ENCODE data around the gene VWA7.

The VWA7 gene

GRCh38 chr6:31721351-31722020 lies 55.6 kb downstream of the VWA7 start, which contains the start of gene LY6G6C:
Gene LY6G6C, minus strand, starts transcription at chr6:31721746. Its CDS starts 67 bp downstream, at chr6:31721679.
- Histone ChIP-seq H3K27ac (ENCODE audit: low read length) (no peak within 1 kb of the TSS), H3K9me3 (ENCODE audit: insufficient read depth, low read depth, low read length) (no peaks in the 10 kb centered on the region), H3K36me3 (ENCODE audit: insufficient read depth, low read depth, low read length) (peaks cover 9% of the 10 kb centered on the region), H3K4me3 (ENCODE audit: low read length) (no peak within 1 kb of the TSS), H3K27me3 (ENCODE audit: insufficient read depth, low read length) (no peaks in the 10 kb centered on the region), H3K4me1 (ENCODE audit: insufficient read depth, low read length) (peaks cover 10% of the 10 kb centered on the region; the same call in 1 of the 2 replicates), H3K9ac (ENCODE audit: low read depth, low read length) (no peak within 1 kb of the TSS)

DNA sequence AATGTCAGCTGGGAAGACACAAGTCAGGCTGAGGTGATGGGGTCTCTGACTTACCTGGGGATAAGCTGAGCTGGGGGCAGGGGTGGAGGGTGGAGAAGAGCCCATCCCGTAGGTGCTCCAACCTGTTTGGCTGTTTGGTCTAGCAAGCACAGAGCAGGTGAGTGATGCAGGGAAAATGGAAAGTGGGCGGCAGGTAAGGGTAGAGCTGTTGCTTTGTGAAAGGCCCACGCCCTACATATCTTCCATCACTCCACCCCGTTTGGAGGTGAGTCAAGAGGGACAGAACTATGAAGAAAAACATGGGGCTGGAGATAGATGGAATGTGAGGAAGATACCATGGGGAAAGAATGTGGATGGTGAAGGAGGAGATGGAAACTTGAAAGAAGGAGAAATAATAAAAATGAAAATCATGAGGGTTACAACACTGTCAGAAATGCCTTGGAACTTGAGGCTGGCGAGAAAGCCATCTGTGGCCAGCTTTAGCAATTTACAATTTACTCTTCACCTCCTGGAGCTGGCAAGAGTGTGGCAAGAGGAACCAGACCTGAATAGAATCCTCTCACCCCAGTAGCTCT lies 56.8 kb downstream of the VWA7 start:
- no peaks in the 10 kb centered on the region for H3K9me3 ChIP-seq (ENCODE audit: insufficient read depth, low read depth, low read length)
- no peak overlapping the region for H3K4me3 ChIP-seq (ENCODE audit: low read length)
- H3K27ac ChIP-seq (ENCODE audit: low read length), result no peak overlapping the region
- H3K36me3 ChIP-seq (ENCODE audit: insufficient read depth, low read depth, low read length), result no peaks in the 10 kb centered on the region
- H3K9ac ChIP-seq (ENCODE audit: low read depth, low read length), result no peak overlapping the region
- no peaks in the 10 kb centered on the region for H3K27me3 ChIP-seq (ENCODE audit: insufficient read depth, low read length)
- peaks cover 10% of the 10 kb centered on the region; the same call in 1 of the 2 replicates for H3K4me1 ChIP-seq (ENCODE audit: insufficient read depth, low read length)

- Histone ChIP-seq H3K27me3 (ENCODE audit: insufficient read depth, low read length) (no peaks in the 10 kb centered on the region), H3K9me3 (ENCODE audit: insufficient read depth, low read depth, low read length) (no peaks in the 10 kb centered on the region), H3K9ac (ENCODE audit: low read depth, low read length) (no peak overlapping the region), H3K36me3 (ENCODE audit: insufficient read depth, low read depth, low read length) (no peaks in the 10 kb centered on the region), H3K27ac (ENCODE audit: low read length) (no peak overlapping the region), H3K4me1 (ENCODE audit: insufficient read depth, low read length) (peaks cover 21% of the 10 kb centered on the region; the same call in 1 of the 2 replicates), H3K4me3 (ENCODE audit: low read length) (no peak overlapping the region)
Measured at GRCh38 chr6:31719001-31719400, 58.1 kb downstream of the VWA7 start.

- Histone ChIP-seq H3K9me3 (ENCODE audit: insufficient read depth, low read depth, low read length) (no peaks in the 10 kb centered on the region), H3K4me1 (ENCODE audit: insufficient read depth, low read length) (peaks cover 28% of the 10 kb centered on the region; the same call in 1 of the 2 replicates), H3K4me3 (ENCODE audit: low read length) (no peak overlapping the region), H3K9ac (ENCODE audit: low read depth, low read length) (no peak overlapping the region), H3K27me3 (ENCODE audit: insufficient read depth, low read length) (no peaks in the 10 kb centered on the region), H3K27ac (ENCODE audit: low read length) (no peak overlapping the region), H3K36me3 (ENCODE audit: insufficient read depth, low read depth, low read length) (no peaks in the 10 kb centered on the region)
Measured at GRCh38 chr6:31718265-31718664, 58.9 kb downstream of the VWA7 start.

DNA sequence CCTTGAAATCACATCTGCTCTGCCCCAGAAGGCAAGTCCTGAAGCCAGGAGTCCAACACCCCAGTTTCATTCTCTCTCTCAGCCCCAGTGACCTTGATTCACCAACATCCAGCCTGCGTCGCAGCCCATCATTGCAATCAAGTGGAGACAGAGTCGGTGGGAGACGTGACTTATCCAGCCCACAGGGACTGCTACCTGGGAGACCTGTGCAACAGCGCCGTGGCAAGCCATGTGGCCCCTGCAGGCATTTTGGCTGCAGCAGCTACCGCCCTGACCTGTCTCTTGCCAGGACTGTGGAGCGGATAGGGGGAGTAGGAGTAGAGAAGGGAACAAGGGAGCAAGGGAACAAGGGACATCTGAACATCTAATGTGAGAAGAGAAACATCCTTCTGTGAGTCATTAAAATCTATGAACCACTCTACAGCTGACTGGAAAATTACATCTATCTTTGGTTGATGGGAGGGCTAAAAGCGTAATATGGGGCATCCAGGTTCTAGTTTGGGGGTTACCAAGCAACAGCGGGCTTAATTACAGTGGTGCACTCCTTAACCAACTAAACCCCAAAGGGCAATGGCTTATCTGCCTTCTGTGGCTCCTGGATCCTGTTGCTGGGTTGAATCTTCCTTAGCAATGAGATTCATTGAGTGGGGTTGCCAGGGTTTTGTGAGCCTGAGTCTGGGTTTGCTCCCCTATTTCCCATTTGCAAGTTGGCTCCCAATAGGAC lies 59.5 kb downstream of the VWA7 start:
- Histone ChIP-seq H3K27me3 (ENCODE audit: insufficient read depth, low read length) (no peaks in the 10 kb centered on the region), H3K4me3 (ENCODE audit: low read length) (no peak overlapping the region), H3K9ac (ENCODE audit: low read depth, low read length) (peak overlapping the region; percentile 3; the same call in 1 of the 2 replicates), H3K9me3 (ENCODE audit: insufficient read depth, low read depth, low read length) (no peaks in the 10 kb centered on the region), H3K4me1 (ENCODE audit: insufficient read depth, low read length) (peaks cover 30% of the 10 kb centered on the region; the same call in 1 of the 2 replicates), H3K36me3 (ENCODE audit: insufficient read depth, low read depth, low read length) (no peaks in the 10 kb centered on the region), H3K27ac (ENCODE audit: low read length) (no peak overlapping the region)

Data from iPS-20b (cell line).